CD4-positive, CD25-positive, alpha-beta regulatory T cell (primary cell): Measurements from ENCODE around the gene ATP1A4. TPM values are rescaled to one million over a fixed set of nuclear protein-coding genes. Genes with fewer than 3 reads are reported as not detected.
"Not testable (repeated sequence)": the region's sequence is repeated elsewhere in the genome, so short reads cannot be mapped to it uniquely, and the experiment has no call there.

Experiments
- ATAC-seq, 2 donors: fragments of 150-1000 bp; cut with Tn5 transposase; one replicate each; pipeline ENCODE4 v1.10.0; 2021; ENCODE audit warnings: low read depth in 2 of 2, moderate number of reproducible peaks in 2 of 2, moderate library complexity in 1 of 2
- DNase-seq, 3 donors: peaks; one replicate each; pipeline versions ENCODE4 v3.0.0 to v3.0.0-alpha.2; 2012 to 2022; ENCODE audit warnings: mixed read lengths in 1 of 3
- H3K27ac ChIP-seq: one replicate; pipeline ENCODE4 v1.7.0; 2013; ENCODE audit warnings: mild to moderate bottlenecking, low read length; ENCODE audit not compliant: insufficient read depth, poor library complexity, severe bottlenecking
- H3K27me3 ChIP-seq: one replicate; pipeline ENCODE4 v1.7.0; 2013; ENCODE audit warnings: low read length; ENCODE audit not compliant: control insufficient read depth, insufficient read depth
- H3K36me3 ChIP-seq: one replicate; pipeline ENCODE4 v1.7.0; 2013; ENCODE audit warnings: mild to moderate bottlenecking, low read length, moderate library complexity; ENCODE audit not compliant: control insufficient read depth, insufficient read depth
- H3K4me1 ChIP-seq: 2 replicates; pipeline ENCODE4 v1.7.0; 2013; ENCODE audit warnings: mild to moderate bottlenecking, low read length; ENCODE audit not compliant: insufficient read depth, control insufficient read depth, poor library complexity, severe bottlenecking
- H3K4me3 ChIP-seq: one replicate; pipeline ENCODE4 v1.7.0; 2013; ENCODE audit warnings: low read depth, mild to moderate bottlenecking, low read length, moderate library complexity
- H3K9me3 ChIP-seq, 2 experiments: 1 replicate in 1 of 2; 2 replicates in 1 of 2; pipeline ENCODE4 v1.7.0; 2013; ENCODE audit warnings: low read length in 2 of 2, mild to moderate bottlenecking in 1 of 2, moderate library complexity in 1 of 2; ENCODE audit not compliant: control insufficient read depth in 2 of 2
- H3K27ac Mint-ChIP-seq, 3 donors: one replicate each; pipeline ENCODE4 v1.8.0; 2020 to 2022; ENCODE audit warnings: mild to moderate bottlenecking in 3 of 3, mixed read lengths in 3 of 3, moderate library complexity in 2 of 3
- H3K27me3 Mint-ChIP-seq: one replicate; pipeline ENCODE4 v1.8.0; 2022; ENCODE audit warnings: mild to moderate bottlenecking, mixed read lengths
- H3K36me3 Mint-ChIP-seq: one replicate; pipeline ENCODE4 v1.8.0; 2020; ENCODE audit warnings: mixed read lengths
- H3K4me1 Mint-ChIP-seq, 4 donors: one replicate each; pipeline ENCODE4 v1.8.0; 2020 to 2022; ENCODE audit warnings: mixed read lengths in 4 of 4, mild to moderate bottlenecking in 1 of 4
- H3K4me3 Mint-ChIP-seq, 4 donors: one replicate each; pipeline ENCODE4 v1.8.0; 2020 to 2022; ENCODE audit warnings: mild to moderate bottlenecking in 4 of 4, mixed read lengths in 4 of 4, moderate library complexity in 3 of 4
- H3K9me3 Mint-ChIP-seq, 7 donors: one replicate each; pipeline ENCODE4 v1.8.0; 2020 to 2022; ENCODE audit warnings: mixed read lengths in 7 of 7, mild to moderate bottlenecking in 3 of 7, moderate library complexity in 2 of 7
- polyA plus RNA-seq, 4 donors: library from polyadenylated mRNA; unstranded; fragments of 300-500 nt; fragmentation: Illumina TruSeq; gene quantifications; one replicate each; pipeline ENCODE4 v1.2.3, GENCODE V29; 2021
- total RNA-seq: library from RNA; stranded (reverse); gene quantifications from one replicate; pipeline ENCODE4 v1.2.3, GENCODE V29; 2022

ATP1A4 gene
- total and polyA plus RNA-seq, 5 donors from 2014 or later, result not detected

DNA sequence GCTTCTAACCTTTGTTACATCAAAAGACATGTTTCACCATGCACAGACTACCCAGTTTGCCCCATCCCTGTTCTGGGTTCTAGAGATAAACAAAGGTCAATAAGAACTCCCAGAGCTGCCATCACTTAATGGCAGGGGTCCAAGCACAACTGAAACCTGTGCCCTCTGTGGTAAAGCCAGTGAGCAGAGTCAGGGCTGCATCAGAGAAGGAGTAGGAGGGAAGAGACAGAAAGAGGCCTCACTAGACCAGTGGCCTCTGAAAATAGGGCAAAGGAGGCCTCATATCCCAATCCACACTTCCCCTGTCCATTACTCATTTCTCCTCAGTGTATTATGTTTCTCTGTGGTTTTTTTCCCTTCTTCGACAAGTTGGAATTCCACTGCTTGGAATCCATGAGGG lies 25.7 kb upstream of the ATP1A4 start:
- DNase-seq (no peak), ATAC-seq (no peak)
- Histone ChIP-seq H3K4me1 (no peaks in the 10 kb centered on the region), H3K9me3 (no peaks in the 10 kb centered on the region), H3K27me3 (no peaks in the 10 kb centered on the region), H3K4me3 (no peak overlapping the region), H3K27ac (no peak overlapping the region), H3K36me3 (no peaks in the 10 kb centered on the region)
- Mint-ChIP-seq H3K4me1 (no peaks in the 10 kb centered on the region), H3K27me3 (no peaks in the 10 kb centered on the region), H3K27ac (no peak overlapping the region), H3K36me3 (no peaks in the 10 kb centered on the region), H3K4me3 (no peak overlapping the region), H3K9me3 (no peaks in the 10 kb centered on the region)

GRCh38 chr1:160126342-160126741 lies 25.1 kb upstream of the ATP1A4 start:
- not testable (repeated sequence) for H3K9me3 ChIP-seq, H3K27ac Mint-ChIP-seq, H3K36me3 Mint-ChIP-seq, DNase-seq, H3K27me3 Mint-ChIP-seq, H3K4me3 Mint-ChIP-seq, H3K4me1 Mint-ChIP-seq, H3K27me3 ChIP-seq, H3K36me3 ChIP-seq, H3K9me3 Mint-ChIP-seq, H3K4me3 ChIP-seq, H3K27ac ChIP-seq, ATAC-seq, H3K4me1 ChIP-seq

DNA sequence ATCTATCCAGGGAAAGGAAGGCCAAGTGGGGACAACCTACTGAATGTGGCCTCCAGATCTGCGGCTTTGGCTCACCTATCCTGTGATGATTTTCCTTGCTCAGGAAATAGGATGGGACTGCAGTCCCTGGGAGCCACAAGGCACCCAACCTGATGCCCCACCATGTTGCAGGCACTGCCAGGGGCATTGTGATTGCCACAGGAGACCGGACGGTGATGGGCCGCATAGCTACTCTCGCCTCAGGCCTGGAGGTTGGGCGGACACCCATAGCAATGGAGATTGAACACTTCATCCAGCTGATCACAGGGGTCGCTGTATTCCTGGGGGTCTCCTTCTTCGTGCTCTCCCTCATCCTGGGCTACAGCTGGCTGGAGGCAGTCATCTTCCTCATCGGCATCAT lies 24.0 kb upstream of the ATP1A4 start:
- no peak for DNase-seq
- H3K27me3 Mint-ChIP-seq, result no peaks in the 10 kb centered on the region

DNA sequence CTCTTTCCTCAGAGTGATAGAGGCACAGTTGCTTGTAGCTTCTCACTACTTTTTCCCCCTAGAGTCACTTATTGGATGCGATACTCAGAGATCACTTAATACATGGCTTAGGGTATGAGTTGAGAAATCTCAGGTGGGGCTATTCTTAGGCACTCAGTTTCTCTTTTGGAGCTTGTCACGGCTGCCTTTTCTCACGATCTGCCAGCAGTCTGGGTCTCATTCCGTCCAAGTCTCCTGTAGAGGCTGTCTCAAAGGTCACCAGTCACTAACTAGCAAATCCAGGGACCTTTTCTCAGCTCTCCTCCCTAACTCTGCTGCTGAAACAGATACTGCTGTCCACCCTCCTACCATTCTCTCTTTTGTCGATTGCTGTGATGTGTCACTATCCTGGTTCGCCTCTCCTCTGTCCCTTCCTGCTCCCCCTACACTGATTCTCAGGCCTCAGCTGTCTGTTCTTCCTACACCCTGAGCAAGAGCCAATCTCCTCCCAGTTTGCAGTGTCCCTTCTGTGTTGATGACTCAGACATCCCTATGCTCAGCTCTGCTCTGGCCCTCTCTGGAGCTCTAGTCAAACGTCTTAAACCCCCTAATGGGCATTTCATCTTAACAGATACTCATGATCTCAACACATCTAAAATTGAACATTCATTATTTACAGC lies 23.4 kb upstream of the ATP1A4 start:
- H3K27me3 Mint-ChIP-seq, result no peaks in the 10 kb centered on the region

More for the DNA sequence above, 24.0 kb upstream of the ATP1A4 start:
- H3K9me3 Mint-ChIP-seq, result no peaks in the 10 kb centered on the region
- peaks cover 2% of the 10 kb centered on the region for H3K27me3 ChIP-seq
- no peak overlapping the region for H3K27ac ChIP-seq
- no peaks in the 10 kb centered on the region for H3K9me3 ChIP-seq
- H3K4me3 Mint-ChIP-seq, result no peak overlapping the region
- no peaks in the 10 kb centered on the region for H3K36me3 ChIP-seq
- no peaks in the 10 kb centered on the region for H3K36me3 Mint-ChIP-seq
- H3K27ac Mint-ChIP-seq, result no peak overlapping the region
- no peaks in the 10 kb centered on the region for H3K4me1 Mint-ChIP-seq
- no peaks in the 10 kb centered on the region for H3K4me1 ChIP-seq
- no peak for ATAC-seq
- H3K4me3 ChIP-seq, result no peak overlapping the region

GRCh38 chr1:160128636-160129035 lies 22.8 kb upstream of the ATP1A4 start:
- no peak overlapping the region for H3K4me3 Mint-ChIP-seq
- H3K4me1 Mint-ChIP-seq, result no peaks in the 10 kb centered on the region
- no peak overlapping the region for H3K27ac Mint-ChIP-seq
- no peaks in the 10 kb centered on the region for H3K9me3 Mint-ChIP-seq
- H3K27me3 ChIP-seq, result peaks cover 4% of the 10 kb centered on the region
- no peak overlapping the region for H3K27ac ChIP-seq
- DNase-seq, result no peak
- no peaks in the 10 kb centered on the region for H3K27me3 Mint-ChIP-seq
- H3K36me3 ChIP-seq, result no peaks in the 10 kb centered on the region
- H3K4me3 ChIP-seq, result no peak overlapping the region
- H3K9me3 ChIP-seq, result no peaks in the 10 kb centered on the region
- ATAC-seq, result no peak
- H3K36me3 Mint-ChIP-seq, result no peaks in the 10 kb centered on the region
- H3K4me1 ChIP-seq, result no peaks in the 10 kb centered on the region

More for the DNA sequence above, 23.4 kb upstream of the ATP1A4 start:
- Mint-ChIP-seq H3K4me1 (no peaks in the 10 kb centered on the region), H3K36me3 (no peaks in the 10 kb centered on the region), H3K9me3 (no peaks in the 10 kb centered on the region), H3K27ac (peak overlapping the region in 2 of 3 donors; percentile 4 to 58), H3K4me3 (no peak overlapping the region)
- Histone ChIP-seq H3K36me3 (no peaks in the 10 kb centered on the region), H3K4me3 (no peak overlapping the region), H3K9me3 (no peaks in the 10 kb centered on the region), H3K4me1 (no peaks in the 10 kb centered on the region), H3K27me3 (peaks cover 2% of the 10 kb centered on the region), H3K27ac (no peak overlapping the region)
- ATAC-seq (no peak), DNase-seq (no peak)

DNA sequence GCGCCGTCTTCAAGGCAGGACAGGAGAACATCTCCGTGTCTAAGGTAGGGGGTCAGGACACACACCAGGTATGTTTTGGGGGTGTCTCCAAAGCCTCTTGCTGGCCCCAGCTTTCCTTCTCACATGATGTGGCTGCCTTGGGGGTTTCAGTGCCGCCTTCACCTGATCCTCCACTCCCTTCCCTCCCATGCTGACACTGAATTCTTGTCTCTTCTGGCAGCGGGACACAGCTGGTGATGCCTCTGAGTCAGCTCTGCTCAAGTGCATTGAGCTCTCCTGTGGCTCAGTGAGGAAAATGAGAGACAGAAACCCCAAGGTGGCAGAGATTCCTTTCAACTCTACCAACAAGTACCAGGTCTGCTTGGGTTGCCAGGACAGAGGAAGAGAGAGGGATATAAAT lies 22.4 kb upstream of the ATP1A4 start:
- no peak overlapping the region for H3K27ac Mint-ChIP-seq
- DNase-seq, result no peak
- Histone ChIP-seq H3K27me3 (peaks cover 4% of the 10 kb centered on the region), H3K9me3 (no peaks in the 10 kb centered on the region), H3K4me3 (no peak overlapping the region), H3K4me1 (no peaks in the 10 kb centered on the region), H3K27ac (no peak overlapping the region), H3K36me3 (no peaks in the 10 kb centered on the region)
- H3K4me1 Mint-ChIP-seq, result no peaks in the 10 kb centered on the region
- H3K36me3 Mint-ChIP-seq, result no peaks in the 10 kb centered on the region
- H3K9me3 Mint-ChIP-seq, result no peaks in the 10 kb centered on the region
- H3K27me3 Mint-ChIP-seq, result no peaks in the 10 kb centered on the region
- no peak for ATAC-seq
- no peak overlapping the region for H3K4me3 Mint-ChIP-seq

DNA sequence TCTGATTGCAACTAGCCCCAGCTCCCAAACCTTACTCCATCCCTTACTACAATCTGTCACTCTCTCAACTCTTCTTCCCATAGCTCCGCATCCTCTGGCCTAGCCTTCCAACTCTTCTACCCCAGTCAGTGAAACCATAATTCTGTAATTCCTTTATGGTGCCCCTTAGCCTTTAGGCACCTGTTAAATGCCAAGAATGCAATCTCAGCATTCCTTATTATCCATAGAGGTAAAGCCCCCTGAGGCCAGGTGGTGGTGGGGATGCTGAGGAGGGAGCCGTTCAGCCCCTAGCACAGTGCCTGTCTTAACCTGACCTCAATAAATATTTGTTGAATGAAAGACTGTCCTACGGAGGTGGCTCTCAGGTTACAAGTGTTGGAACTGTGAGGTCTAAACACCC lies 21.8 kb upstream of the ATP1A4 start:
- no peak overlapping the region for H3K27ac ChIP-seq
- no peak overlapping the region for H3K4me3 Mint-ChIP-seq
- no peaks in the 10 kb centered on the region for H3K9me3 Mint-ChIP-seq
- H3K4me1 ChIP-seq, result no peaks in the 10 kb centered on the region
- H3K4me1 Mint-ChIP-seq, result no peaks in the 10 kb centered on the region
- ATAC-seq, result no peak
- no peak overlapping the region for H3K4me3 ChIP-seq
- peaks cover 4% of the 10 kb centered on the region for H3K27me3 ChIP-seq
- DNase-seq, result no peak
- H3K9me3 ChIP-seq, result no peaks in the 10 kb centered on the region
- H3K36me3 Mint-ChIP-seq, result no peaks in the 10 kb centered on the region
- no peaks in the 10 kb centered on the region for H3K27me3 Mint-ChIP-seq
- no peaks in the 10 kb centered on the region for H3K36me3 ChIP-seq
- H3K27ac Mint-ChIP-seq, result no peak overlapping the region

GRCh38 chr1:160129966-160130365 lies 21.4 kb upstream of the ATP1A4 start:
- no peaks in the 10 kb centered on the region for H3K36me3 Mint-ChIP-seq
- no peaks in the 10 kb centered on the region for H3K4me1 ChIP-seq
- H3K36me3 ChIP-seq, result no peaks in the 10 kb centered on the region
- H3K4me1 Mint-ChIP-seq, result no peaks in the 10 kb centered on the region
- ATAC-seq (no peak), DNase-seq (no peak)
- no peak overlapping the region for H3K4me3 Mint-ChIP-seq
- H3K4me3 ChIP-seq, result no peak overlapping the region
- peaks cover 4% of the 10 kb centered on the region for H3K27me3 ChIP-seq
- no peaks in the 10 kb centered on the region for H3K27me3 Mint-ChIP-seq
- no peaks in the 10 kb centered on the region for H3K9me3 Mint-ChIP-seq
- H3K27ac ChIP-seq, result no peak overlapping the region
- no peaks in the 10 kb centered on the region for H3K9me3 ChIP-seq
- H3K27ac Mint-ChIP-seq, result no peak overlapping the region
